HG02870 (cell line): ENCODE measurements around the gene RAB11FIP4.

Source experiments
- ATAC-seq: cut with Tn5 transposase; IDR thresholded peaks from one replicate; pipeline ENCODE4 v1.9.1; 2021; ENCODE audit warnings: mild to moderate bottlenecking, moderate library complexity; ENCODE audit not compliant: unreplicated experiment

Gene RAB11FIP4

GRCh38 chr17:31405890-31406371, 14.5 kb downstream of the RAB11FIP4 start:
- no peak for ATAC-seq

- ATAC-seq, result no peak
These were observed 17.1 kb downstream of the RAB11FIP4 start for GRCh38 chr17:31408586-31408985.

GRCh38 chr17:31411707-31412285, 20.3 kb downstream of the RAB11FIP4 start:
- no peak for ATAC-seq

- no peak for ATAC-seq
These were observed 21.0 kb downstream of the RAB11FIP4 start for GRCh38 chr17:31412511-31412910.

- no peak for ATAC-seq
These were observed 21.8 kb downstream of the RAB11FIP4 start for GRCh38 chr17:31413081-31413799.

GRCh38 chr17:31413874-31414549, 22.5 kb downstream of the RAB11FIP4 start:
- no peak for ATAC-seq

GRCh38 chr17:31414550-31414918, 23.1 kb downstream of the RAB11FIP4 start:
- ATAC-seq, result no peak

- ATAC-seq, result no peak
These were observed 23.6 kb downstream of the RAB11FIP4 start for GRCh38 chr17:31415004-31415454.

- ATAC-seq, result no peak
These were observed 24.4 kb downstream of the RAB11FIP4 start for GRCh38 chr17:31415640-31416502.

- ATAC-seq, result no peak
These were observed 25.0 kb downstream of the RAB11FIP4 start for GRCh38 chr17:31416503-31416923.

GRCh38 chr17:31417051-31417792, 25.7 kb downstream of the RAB11FIP4 start:
- ATAC-seq, result no peak

- no peak for ATAC-seq
These were observed 27.4 kb downstream of the RAB11FIP4 start for GRCh38 chr17:31418773-31419350.

GRCh38 chr17:31422443-31422842, 31.0 kb downstream of the RAB11FIP4 start:
- no peak for ATAC-seq

GRCh38 chr17:31424944-31425281, 33.4 kb downstream of the RAB11FIP4 start:
- ATAC-seq, result no peak

GRCh38 chr17:31425282-31426040, 34.0 kb downstream of the RAB11FIP4 start:
- ATAC-seq, result no peak

GRCh38 chr17:31427684-31428083, 36.2 kb downstream of the RAB11FIP4 start:
- no peak for ATAC-seq

- no peak for ATAC-seq
These were observed 36.6 kb downstream of the RAB11FIP4 start for GRCh38 chr17:31428111-31428510.

- no peak for ATAC-seq
These were observed 37.0 kb downstream of the RAB11FIP4 start for GRCh38 chr17:31428512-31428911.
